Hematopoietic multipotent progenitor cell treated with erythropoietin and hydrocortisone succinate and interleukin-3 and kit ligand, for 15 days (in vitro differentiated cells): ENCODE measurements around the gene IGF2R.
"Not testable (repeated sequence)": the region's sequence is repeated elsewhere in the genome, so short reads cannot be mapped to it uniquely, and the experiment has no call there.

Experiments used
- DNase-seq: peaks from one replicate; pipeline ENCODE4 v3.0.0-alpha.2; 2015; ENCODE audit warnings: low spot score

IGF2R gene

DNA sequence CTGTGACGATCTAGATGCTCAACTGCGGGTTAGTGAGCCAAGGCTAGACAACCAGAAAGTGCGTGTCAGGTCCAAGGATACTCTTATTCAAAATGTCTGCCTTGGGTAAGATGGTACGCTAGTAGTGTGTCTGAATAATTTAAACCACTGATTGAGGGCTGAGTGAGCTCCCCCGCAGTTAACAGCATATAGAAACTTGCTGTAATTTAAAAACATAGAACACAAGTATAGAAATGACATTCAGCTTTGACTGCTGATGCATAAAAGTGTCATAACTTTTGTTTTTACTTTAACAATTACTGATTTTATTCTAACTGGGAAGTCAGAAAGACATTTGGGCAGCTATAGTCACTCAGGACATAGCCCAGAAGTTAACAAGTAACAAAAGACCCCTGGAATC, 107.1 kb downstream of the IGF2R start:
- no peak for DNase-seq

- no peak for DNase-seq
These were observed 108.1 kb downstream of the IGF2R start for GRCh38 chr6:160077024-160077423.

GRCh38 chr6:160077526-160077925, 108.6 kb downstream of the IGF2R start:
- DNase-seq: no peak

- DNase-seq: no peak
These were observed 110.2 kb downstream of the IGF2R start for GRCh38 chr6:160078883-160079685.

DNA sequence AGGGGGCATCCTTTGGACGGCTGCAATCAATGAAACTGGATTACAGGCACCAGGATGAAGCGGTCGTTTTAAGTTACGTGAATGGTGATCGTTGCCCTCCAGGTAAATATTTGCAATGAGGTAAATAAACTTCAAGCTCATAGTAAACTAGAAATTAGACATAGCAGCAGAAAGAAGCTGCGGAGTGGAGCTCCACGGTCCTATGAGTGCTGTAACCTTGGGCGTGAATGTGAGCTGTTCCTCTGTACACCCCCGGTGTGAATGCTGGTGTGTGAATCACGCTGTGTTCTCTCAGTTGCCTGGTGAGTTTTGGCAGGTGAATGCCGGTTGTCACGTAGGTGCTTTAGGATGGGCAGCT, 110.8 kb downstream of the IGF2R start:
- no peak for DNase-seq

- DNase-seq: no peak
These were observed 111.2 kb downstream of the IGF2R start for GRCh38 chr6:160080097-160080496.

DNA sequence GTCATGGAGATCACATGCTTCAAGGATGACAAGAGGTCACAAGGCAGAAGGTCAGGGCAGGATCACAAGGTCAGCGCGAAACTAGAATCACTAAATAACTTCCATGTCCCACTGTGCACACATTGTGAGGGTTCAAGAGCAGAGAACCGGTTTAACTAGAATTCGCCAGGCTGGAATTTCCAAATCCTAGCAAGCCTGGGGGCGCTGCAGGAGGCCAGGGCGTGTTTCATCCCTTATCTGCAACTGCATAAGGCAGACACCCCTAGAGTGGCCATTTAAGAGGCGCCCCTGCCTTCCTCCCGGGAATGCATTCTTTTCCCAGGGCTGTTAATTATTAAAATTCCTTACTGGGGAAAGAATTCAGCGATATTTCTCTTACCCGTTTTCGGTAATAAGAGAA, 112.5 kb downstream of the IGF2R start:
- no peak for DNase-seq

DNA sequence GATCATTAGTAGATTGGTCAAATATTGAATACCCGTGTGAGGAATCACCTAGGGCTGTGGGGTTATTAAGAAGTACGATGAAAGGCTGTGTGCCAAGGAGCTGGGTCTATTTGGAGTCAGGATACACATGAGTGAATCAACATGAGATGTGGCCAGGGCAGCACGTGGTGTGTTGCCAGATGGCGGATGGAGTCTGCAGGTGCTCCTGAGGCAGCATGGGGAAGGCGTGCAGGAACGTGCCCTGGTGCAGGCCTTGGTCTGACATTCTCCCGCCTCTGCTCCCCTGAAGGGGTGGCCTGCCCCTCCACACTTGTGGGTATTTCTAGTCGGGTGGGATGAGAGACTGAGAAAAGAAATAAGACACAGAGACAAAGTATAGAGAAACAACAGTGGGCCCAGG, 113.7 kb downstream of the IGF2R start:
- no peak for DNase-seq

DNA sequence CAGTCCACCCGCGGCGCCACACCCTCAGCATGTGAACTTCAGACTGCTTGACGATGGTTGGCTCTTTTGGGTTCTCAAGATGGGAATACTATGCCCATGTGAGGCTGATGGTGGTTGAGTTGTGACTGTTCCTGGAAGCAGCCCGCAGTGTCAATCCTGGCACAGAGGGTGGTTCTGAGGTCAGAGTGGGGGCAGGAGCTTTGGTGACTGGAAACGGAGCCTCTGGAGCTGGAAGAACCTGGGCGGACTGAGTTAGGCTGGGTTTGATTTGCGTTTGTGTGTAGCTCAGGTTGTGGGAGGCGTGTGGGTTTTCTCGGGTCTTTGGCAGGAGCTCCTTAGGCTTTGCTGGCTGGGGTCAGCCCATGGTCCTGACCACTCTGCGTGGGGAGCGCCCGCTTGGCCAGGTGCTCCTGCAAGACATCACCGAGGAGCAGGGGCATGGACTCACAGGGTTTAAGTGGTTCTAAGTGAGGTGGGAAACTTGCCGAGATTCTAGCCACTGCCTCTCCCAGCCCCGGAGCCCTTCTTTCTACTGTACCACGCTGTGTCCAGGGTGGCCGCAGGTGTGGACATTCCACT, 115.4 kb downstream of the IGF2R start:
- no peak for DNase-seq

DNA sequence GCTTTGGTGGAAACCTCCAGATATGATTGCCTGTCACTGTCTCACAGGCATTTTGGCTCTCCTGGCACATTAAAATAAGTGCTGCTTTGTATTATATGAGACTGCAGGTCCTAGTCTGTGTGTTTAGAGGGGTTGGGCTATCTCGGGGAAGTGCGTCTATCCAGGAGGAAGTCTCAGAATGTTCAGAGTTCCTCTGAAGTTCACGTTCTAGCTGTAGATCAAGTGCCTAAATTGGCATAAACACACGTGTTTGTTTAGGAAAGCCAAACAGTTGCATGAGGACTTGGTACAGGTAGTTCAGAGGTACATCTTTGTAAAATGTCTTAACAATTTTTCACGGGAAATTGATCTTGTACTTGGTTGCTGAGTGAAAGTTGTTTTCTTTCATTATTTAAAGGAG, 116.3 kb downstream of the IGF2R start:
- DNase-seq: no peak

GRCh38 chr6:160085713-160086505, 117.0 kb downstream of the IGF2R start:
- DNase-seq: no peak

DNA sequence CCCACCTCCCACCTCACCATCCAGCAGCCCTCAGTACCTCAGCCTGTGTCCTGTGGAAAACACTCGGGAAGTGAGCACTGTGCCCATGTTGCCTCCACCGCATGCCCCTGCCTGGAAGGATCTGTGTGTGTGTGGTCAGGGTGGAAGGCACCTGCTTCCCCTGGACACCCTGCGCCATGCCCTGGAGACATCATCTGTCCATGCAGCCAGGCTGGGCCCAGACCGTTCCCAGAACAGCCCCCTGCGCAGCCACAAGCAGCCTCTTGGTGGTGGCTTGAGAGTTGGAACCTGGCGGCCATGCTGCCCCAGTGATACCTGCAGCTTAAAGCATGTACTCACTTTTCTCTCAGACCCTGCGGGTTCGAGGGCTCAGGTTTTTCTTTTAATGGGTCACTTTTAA, 117.9 kb downstream of the IGF2R start:
- DNase-seq: no peak

GRCh38 chr6:160088069-160088783, 119.3 kb downstream of the IGF2R start:
- peak; percentile 69 for DNase-seq

DNA sequence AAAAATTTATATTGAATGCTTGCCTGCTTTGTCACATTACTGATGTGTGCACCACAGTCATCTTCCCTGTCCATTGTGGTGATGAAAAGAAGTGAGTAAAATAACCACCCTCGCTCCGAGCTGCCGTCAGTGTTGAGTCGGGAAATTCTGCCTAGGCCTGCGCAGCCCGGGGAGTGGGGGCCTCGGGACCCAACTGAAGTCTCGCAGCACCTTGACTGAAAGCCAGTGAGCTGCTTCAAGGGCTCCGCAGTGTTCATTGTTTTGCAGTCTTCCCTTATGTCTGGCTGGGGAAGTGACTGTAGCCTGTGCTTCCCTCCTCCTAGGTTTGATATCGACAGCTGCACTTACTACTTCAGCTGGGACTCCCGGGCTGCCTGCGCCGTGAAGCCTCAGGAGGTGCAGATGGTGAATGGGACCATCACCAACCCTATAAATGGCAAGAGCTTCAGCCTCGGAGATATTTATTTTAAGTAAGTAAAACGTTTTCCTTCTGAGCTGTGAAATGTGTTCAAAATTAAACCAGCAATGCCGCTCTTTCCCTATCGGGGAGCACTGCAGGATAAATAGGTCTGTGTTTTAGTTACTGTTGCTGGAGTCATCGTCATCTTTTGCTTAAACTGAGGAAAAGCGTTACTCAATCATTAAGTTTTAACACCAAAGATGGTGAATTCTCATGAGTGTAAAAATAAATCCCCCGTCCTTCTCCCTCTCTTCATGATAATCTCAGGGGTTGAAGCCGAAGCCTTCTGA, 120.1 kb downstream of the IGF2R start:
- no peak for DNase-seq

- DNase-seq: no peak
These were observed 120.6 kb downstream of the IGF2R start for GRCh38 chr6:160089534-160089897.

DNA sequence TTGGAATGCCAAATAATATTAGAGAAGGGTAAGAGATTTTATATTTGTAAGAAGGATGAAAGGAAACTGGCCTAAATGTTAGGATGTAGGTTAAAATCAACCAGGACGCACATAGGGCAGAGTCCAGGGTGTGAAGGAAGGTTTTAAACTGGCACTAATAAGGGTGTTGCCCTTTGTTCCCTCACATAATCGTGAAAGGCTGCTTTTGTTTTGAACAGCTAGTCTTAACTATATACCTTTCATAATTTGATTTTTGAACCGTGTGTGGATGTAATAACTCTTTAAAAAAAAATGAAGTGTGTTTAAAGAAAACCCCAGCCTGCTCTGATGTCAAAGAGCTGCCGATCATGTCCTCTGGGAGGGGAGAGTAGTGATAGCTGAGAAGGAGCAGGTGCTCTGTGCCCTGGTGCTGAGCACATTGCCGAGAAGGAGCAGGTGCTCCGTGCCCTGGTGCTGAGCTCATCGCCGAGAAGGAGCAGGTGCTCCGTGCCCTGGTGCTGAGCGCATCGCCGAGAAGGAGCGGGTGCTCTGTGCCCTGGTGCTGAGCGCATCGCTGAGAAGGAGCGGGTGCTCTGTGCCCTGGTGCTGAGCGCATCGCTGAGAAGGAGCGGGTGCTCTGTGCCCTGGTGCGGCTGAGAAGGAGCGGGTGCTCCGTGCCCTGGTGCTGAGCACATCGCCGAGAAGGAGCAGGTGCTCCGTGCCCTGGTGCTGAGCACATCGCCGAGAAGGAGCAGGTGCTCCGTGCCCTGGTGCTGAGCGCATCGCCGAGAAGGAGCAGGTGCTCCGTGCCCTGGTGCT, 121.8 kb downstream of the IGF2R start:
- not testable (repeated sequence) for DNase-seq

DNA sequence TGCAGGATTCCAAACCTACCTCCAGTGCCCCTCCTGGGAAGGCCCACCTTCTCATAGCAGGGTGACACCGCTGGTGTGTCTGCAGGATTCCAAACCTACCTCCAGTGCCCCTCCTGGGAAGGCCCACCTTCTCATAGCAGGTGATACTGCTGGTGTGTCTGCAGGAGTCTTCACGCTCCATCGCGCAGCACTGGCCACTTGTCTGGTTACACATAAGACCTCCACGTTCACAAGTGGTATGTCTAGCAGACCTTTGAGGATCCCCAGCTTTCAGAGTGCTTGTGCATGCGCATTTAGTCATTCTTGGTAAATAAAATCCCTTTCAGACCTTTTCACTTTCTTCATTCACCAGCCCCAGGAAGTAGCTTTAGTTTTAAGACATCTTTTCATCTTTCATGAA, 123.3 kb downstream of the IGF2R start:
- DNase-seq: not testable (repeated sequence)

DNA sequence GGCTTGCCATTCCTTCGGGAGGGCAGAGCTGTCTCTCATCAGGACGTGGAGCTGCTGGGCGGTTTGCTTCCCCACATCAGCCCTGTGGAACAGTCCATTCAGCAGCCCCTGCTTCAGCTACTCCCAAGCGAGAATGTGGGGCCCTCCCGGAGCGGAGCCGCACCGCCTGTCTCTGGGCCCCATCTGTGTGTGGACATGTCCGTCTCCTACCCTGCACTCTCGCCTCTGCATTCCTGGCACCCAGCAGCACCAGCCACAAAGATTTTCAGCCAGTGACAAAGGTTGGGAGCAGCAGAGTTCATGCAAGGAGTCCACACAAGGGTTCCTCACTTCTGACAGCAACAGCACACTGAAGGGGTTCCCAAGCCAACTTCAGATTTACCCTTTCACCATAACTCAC, 123.7 kb downstream of the IGF2R start:
- no peak for DNase-seq

- DNase-seq: no peak
These were observed 124.2 kb downstream of the IGF2R start for GRCh38 chr6:160093061-160093460.

GRCh38 chr6:160093946-160094345, 125.1 kb downstream of the IGF2R start:
- no peak for DNase-seq
